Right lung (tissue), 5 donors: ENCODE results near the gene SIVA1. TPM values are rescaled to one million over a fixed set of nuclear protein-coding genes. Genes with fewer than 3 reads are reported as not detected.

ENCODE experiments used
- DNase-seq, 2 donors: peaks; one replicate each; pipeline ENCODE4 v3.0.0-alpha.2; 2013
- polyA plus RNA-seq, 5 donors: library from polyadenylated mRNA; unstranded; fragments of 120-200 nt; gene quantifications; one replicate each; pipeline versions ENCODE4 v1.2.1 to v1.2.3, GENCODE V29; 2013; ENCODE audit warnings: inconsistent platforms in 1 of 5, low replicate concordance in 1 of 5; ENCODE audit not compliant: insufficient read length in 5 of 5, insufficient read depth in 1 of 5

Gene SIVA1
- polyA plus RNA-seq, 5 donors: 49.3 to 124 (median 71.4) TPM

- no peak for DNase-seq
Measured at GRCh38 chr14:104794631-104794992, 41.7 kb downstream of the SIVA1 start.

GRCh38 chr14:104794993-104795780 is 42.2 kb downstream of the SIVA1 start, which contains the start of gene AKT1:
TSS of gene AKT1 (minus strand) at chr14:104795748. CDS start at chr14:104792643, 3,105 bp downstream.
- no peak for DNase-seq

GRCh38 chr14:104795781-104796686 is 43.1 kb downstream of the SIVA1 start:
- no peak for DNase-seq

GRCh38 chr14:104796687-104797081 is 43.7 kb downstream of the SIVA1 start:
- no peak for DNase-seq

- no peak for DNase-seq
Measured at GRCh38 chr14:104797115-104798044, 44.4 kb downstream of the SIVA1 start.

- DNase-seq: no peak
Measured at GRCh38 chr14:104798300-104799243, 45.6 kb downstream of the SIVA1 start.

GRCh38 chr14:104799244-104800014 is 46.5 kb downstream of the SIVA1 start:
- peak in 1 of 2 donors; percentile 69 for DNase-seq

GRCh38 chr14:104800015-104800770 is 47.2 kb downstream of the SIVA1 start:
- DNase-seq: peak; percentile 79 to 86

- DNase-seq: peak; percentile 69 to 77
Measured at GRCh38 chr14:104800771-104801519, 48.0 kb downstream of the SIVA1 start, which contains the start of gene ZBTB42. TSS of gene ZBTB42 (plus strand) at chr14:104801101. CDS start at chr14:104801198, 97 bp downstream.

- no peak for DNase-seq
Measured at GRCh38 chr14:104801520-104802393, 48.8 kb downstream of the SIVA1 start.

GRCh38 chr14:104802394-104803184 is 49.6 kb downstream of the SIVA1 start:
- DNase-seq: no peak

- DNase-seq: no peak
Measured at GRCh38 chr14:104803280-104803911, 50.4 kb downstream of the SIVA1 start.

GRCh38 chr14:104803912-104804410 is 51.0 kb downstream of the SIVA1 start:
- no peak for DNase-seq

GRCh38 chr14:104804481-104805325 is 51.8 kb downstream of the SIVA1 start:
- DNase-seq: no peak
